ENCODE data around the gene CDC42BPA.

Gene CDC42BPA

GRCh38 chr1:227197064-227197463, 121.2 kb downstream of the CDC42BPA start:
- DNase-seq (no peak), ATAC-seq (ENCODE audit: insufficient read depth, low read depth) (no peak)
- Histone ChIP-seq H3K27ac (ENCODE audit: low read length) (no peak overlapping the region), H3K27me3 (ENCODE audit: insufficient read depth, low read length, poor library complexity) (no peaks in the 10 kb centered on the region), H3K9ac (ENCODE audit: low read depth, low read length) (no peak overlapping the region), H3K79me2 (ENCODE audit: insufficient read depth, low read length) (no peaks in the 10 kb centered on the region), H3K4me2 (ENCODE audit: insufficient read depth, low read length) (no peak overlapping the region), H3K4me3 (ENCODE audit: low read depth in 1 of 2, low read length in 2 of 2) (no peak overlapping the region), H2AFZ (ENCODE audit: low read depth, low read length) (no peak overlapping the region), H3K9me3 (ENCODE audit: insufficient read depth, low read length, severe bottlenecking) (no peaks in the 10 kb centered on the region), H4K20me1 (ENCODE audit: insufficient read depth, low read length) (no peaks in the 10 kb centered on the region), H3K36me3 (ENCODE audit: insufficient read depth, low read length) (no peaks in the 10 kb centered on the region), H3K4me1 (ENCODE audit: insufficient read depth, low read length) (no peaks in the 10 kb centered on the region)
- no peak for TF ChIP-seq CTCF (IDR thresholded peaks at IDR 0.05; ENCODE audit: borderline replicate concordance, extremely low read depth, low read length, poor library complexity, severe bottlenecking)
- no peak for TF ChIP-seq EZH2 (IDR thresholded peaks at IDR 0.05; ENCODE audit: borderline replicate concordance, low read depth, low read length, severe bottlenecking)

- DNase-seq (no peak), ATAC-seq (ENCODE audit: insufficient read depth, low read depth) (peak; percentile 48; the same call in 2 of the 3 replicates)
- H4K20me1 ChIP-seq (ENCODE audit: insufficient read depth, low read length) = no peaks in the 10 kb centered on the region
- H3K4me3 ChIP-seq (ENCODE audit: low read depth in 1 of 2, low read length in 2 of 2) = no peak overlapping the region
- no peaks in the 10 kb centered on the region for H3K9me3 ChIP-seq (ENCODE audit: insufficient read depth, low read length, severe bottlenecking)
- no peaks in the 10 kb centered on the region for H3K79me2 ChIP-seq (ENCODE audit: insufficient read depth, low read length)
- no peaks in the 10 kb centered on the region for H3K36me3 ChIP-seq (ENCODE audit: insufficient read depth, low read length)
- H3K27ac ChIP-seq (ENCODE audit: low read length) = no peak overlapping the region
- H2AFZ ChIP-seq (ENCODE audit: low read depth, low read length) = no peak overlapping the region
- H3K9ac ChIP-seq (ENCODE audit: low read depth, low read length) = no peak overlapping the region
- TF ChIP-seq EZH2 (IDR thresholded peaks at IDR 0.05; ENCODE audit: borderline replicate concordance, low read depth, low read length, severe bottlenecking) (no peak), CTCF (IDR thresholded peaks at IDR 0.05; ENCODE audit: borderline replicate concordance, extremely low read depth, low read length, poor library complexity, severe bottlenecking) (no peak)
- H3K27me3 ChIP-seq (ENCODE audit: insufficient read depth, low read length, poor library complexity) = peaks cover 4% of the 10 kb centered on the region
- no peak overlapping the region for H3K4me2 ChIP-seq (ENCODE audit: insufficient read depth, low read length)
- no peaks in the 10 kb centered on the region for H3K4me1 ChIP-seq (ENCODE audit: insufficient read depth, low read length)
Observed at GRCh38 chr1:227192163-227192562, 126.1 kb downstream of the CDC42BPA start.

GRCh38 chr1:227191607-227192006, 126.7 kb downstream of the CDC42BPA start:
- no peak for ATAC-seq (ENCODE audit: insufficient read depth, low read depth)
- Histone ChIP-seq H3K4me1 (ENCODE audit: insufficient read depth, low read length) (no peaks in the 10 kb centered on the region), H3K79me2 (ENCODE audit: insufficient read depth, low read length) (no peaks in the 10 kb centered on the region), H3K27ac (ENCODE audit: low read length) (no peak overlapping the region), H4K20me1 (ENCODE audit: insufficient read depth, low read length) (no peaks in the 10 kb centered on the region), H3K9me3 (ENCODE audit: insufficient read depth, low read length, severe bottlenecking) (no peaks in the 10 kb centered on the region), H3K9ac (ENCODE audit: low read depth, low read length) (no peak overlapping the region), H3K36me3 (ENCODE audit: insufficient read depth, low read length) (no peaks in the 10 kb centered on the region), H2AFZ (ENCODE audit: low read depth, low read length) (no peak overlapping the region), H3K4me3 (ENCODE audit: low read depth in 1 of 2, low read length in 2 of 2) (no peak overlapping the region), H3K4me2 (ENCODE audit: insufficient read depth, low read length) (no peak overlapping the region), H3K27me3 (ENCODE audit: insufficient read depth, low read length, poor library complexity) (peaks cover 4% of the 10 kb centered on the region)
- TF ChIP-seq EZH2 (IDR thresholded peaks at IDR 0.05; ENCODE audit: borderline replicate concordance, low read depth, low read length, severe bottlenecking) = no peak
- TF ChIP-seq CTCF (IDR thresholded peaks at IDR 0.05; ENCODE audit: borderline replicate concordance, extremely low read depth, low read length, poor library complexity, severe bottlenecking) = no peak
- no peak for DNase-seq

GRCh38 chr1:227190321-227190720, 128.0 kb downstream of the CDC42BPA start:
- Histone ChIP-seq H3K4me2 (ENCODE audit: insufficient read depth, low read length) (no peak overlapping the region), H3K4me3 (ENCODE audit: low read depth in 1 of 2, low read length in 2 of 2) (no peak overlapping the region), H3K9me3 (ENCODE audit: insufficient read depth, low read length, severe bottlenecking) (no peaks in the 10 kb centered on the region), H3K79me2 (ENCODE audit: insufficient read depth, low read length) (no peaks in the 10 kb centered on the region), H3K9ac (ENCODE audit: low read depth, low read length) (no peak overlapping the region), H3K4me1 (ENCODE audit: insufficient read depth, low read length) (no peaks in the 10 kb centered on the region), H3K36me3 (ENCODE audit: insufficient read depth, low read length) (no peaks in the 10 kb centered on the region), H4K20me1 (ENCODE audit: insufficient read depth, low read length) (no peaks in the 10 kb centered on the region), H3K27ac (ENCODE audit: low read length) (no peak overlapping the region), H3K27me3 (ENCODE audit: insufficient read depth, low read length, poor library complexity) (peaks cover 4% of the 10 kb centered on the region), H2AFZ (ENCODE audit: low read depth, low read length) (no peak overlapping the region)
- DNase-seq (no peak), ATAC-seq (ENCODE audit: insufficient read depth, low read depth) (no peak)
- no peak for TF ChIP-seq EZH2 (IDR thresholded peaks at IDR 0.05; ENCODE audit: borderline replicate concordance, low read depth, low read length, severe bottlenecking)
- no peak for TF ChIP-seq CTCF (IDR thresholded peaks at IDR 0.05; ENCODE audit: borderline replicate concordance, extremely low read depth, low read length, poor library complexity, severe bottlenecking)
